VCaP (cell line): ENCODE results near the gene KCNJ6.
A peak's percentile ranks its signal among the peaks of the same experiment; 100 is the strongest.

Source experiments
- H3K27ac ChIP-seq: fragments of 450-650 bp; 2 replicates; pipeline ENCODE4 v1.5.1; 2017
- CTCF ChIP-seq: fragments of 450-650 bp; conservative IDR thresholded peaks from 2 replicates; pipeline ENCODE4 v1.5.1; 2017; ENCODE audit warnings: mild to moderate bottlenecking, moderate library complexity

Gene KCNJ6

GRCh38 chr21:37702241-37702640 lies 214.0 kb downstream of the KCNJ6 start:
- no peak for TF ChIP-seq CTCF

GRCh38 chr21:37700641-37701202 lies 215.5 kb downstream of the KCNJ6 start:
- TF ChIP-seq CTCF, result peak; percentile 91

More at GRCh38 chr21:37702241-37702640, 214.0 kb downstream of the KCNJ6 start:
- no peak overlapping the region for H3K27ac ChIP-seq

GRCh38 chr21:37699024-37699775 lies 217.1 kb downstream of the KCNJ6 start:
- no peak for TF ChIP-seq CTCF
- no peak overlapping the region for H3K27ac ChIP-seq

More at GRCh38 chr21:37700641-37701202, 215.5 kb downstream of the KCNJ6 start:
- no peak overlapping the region for H3K27ac ChIP-seq

- no peak for TF ChIP-seq CTCF
- no peak overlapping the region for H3K27ac ChIP-seq
Measured at GRCh38 chr21:37696936-37697335, 219.3 kb downstream of the KCNJ6 start.

- no peak overlapping the region for H3K27ac ChIP-seq
- TF ChIP-seq CTCF, result no peak
Measured at GRCh38 chr21:37695111-37695510, 221.1 kb downstream of the KCNJ6 start.

GRCh38 chr21:37688952-37689659 lies 227.2 kb downstream of the KCNJ6 start:
- no peak for TF ChIP-seq CTCF
- no peak overlapping the region for H3K27ac ChIP-seq
